CD4-positive, CD25-positive, alpha-beta regulatory T cell (primary cell): ENCODE measurements around the gene VASP. TPM values are rescaled to one million over a fixed set of nuclear protein-coding genes. Genes with fewer than 3 reads are reported as not detected.

Experiments
- ATAC-seq, 2 donors: fragments of 150-1000 bp; cut with Tn5 transposase; one replicate each; pipeline ENCODE4 v1.10.0; 2021; ENCODE audit warnings: low read depth in 2 of 2, moderate number of reproducible peaks in 2 of 2, moderate library complexity in 1 of 2
- DNase-seq, 3 donors: peaks; one replicate each; pipeline versions ENCODE4 v3.0.0 to v3.0.0-alpha.2; 2012 to 2022; ENCODE audit warnings: mixed read lengths in 1 of 3
- H3K27ac ChIP-seq: one replicate; pipeline ENCODE4 v1.7.0; 2013; ENCODE audit warnings: mild to moderate bottlenecking, low read length; ENCODE audit not compliant: insufficient read depth, poor library complexity, severe bottlenecking
- H3K27me3 ChIP-seq: one replicate; pipeline ENCODE4 v1.7.0; 2013; ENCODE audit warnings: low read length; ENCODE audit not compliant: control insufficient read depth, insufficient read depth
- H3K36me3 ChIP-seq: one replicate; pipeline ENCODE4 v1.7.0; 2013; ENCODE audit warnings: mild to moderate bottlenecking, low read length, moderate library complexity; ENCODE audit not compliant: control insufficient read depth, insufficient read depth
- H3K4me1 ChIP-seq: 2 replicates; pipeline ENCODE4 v1.7.0; 2013; ENCODE audit warnings: mild to moderate bottlenecking, low read length; ENCODE audit not compliant: insufficient read depth, control insufficient read depth, poor library complexity, severe bottlenecking
- H3K4me3 ChIP-seq: one replicate; pipeline ENCODE4 v1.7.0; 2013; ENCODE audit warnings: low read depth, mild to moderate bottlenecking, low read length, moderate library complexity
- H3K9me3 ChIP-seq, 2 experiments: 1 replicate in 1 of 2; 2 replicates in 1 of 2; pipeline ENCODE4 v1.7.0; 2013; ENCODE audit warnings: low read length in 2 of 2, mild to moderate bottlenecking in 1 of 2, moderate library complexity in 1 of 2; ENCODE audit not compliant: control insufficient read depth in 2 of 2
- H3K27ac Mint-ChIP-seq, 3 donors: one replicate each; pipeline ENCODE4 v1.8.0; 2020 to 2022; ENCODE audit warnings: mild to moderate bottlenecking in 3 of 3, mixed read lengths in 3 of 3, moderate library complexity in 2 of 3
- H3K27me3 Mint-ChIP-seq: one replicate; pipeline ENCODE4 v1.8.0; 2022; ENCODE audit warnings: mild to moderate bottlenecking, mixed read lengths
- H3K36me3 Mint-ChIP-seq: one replicate; pipeline ENCODE4 v1.8.0; 2020; ENCODE audit warnings: mixed read lengths
- H3K4me1 Mint-ChIP-seq, 4 donors: one replicate each; pipeline ENCODE4 v1.8.0; 2020 to 2022; ENCODE audit warnings: mixed read lengths in 4 of 4, mild to moderate bottlenecking in 1 of 4
- H3K4me3 Mint-ChIP-seq, 4 donors: one replicate each; pipeline ENCODE4 v1.8.0; 2020 to 2022; ENCODE audit warnings: mild to moderate bottlenecking in 4 of 4, mixed read lengths in 4 of 4, moderate library complexity in 3 of 4
- H3K9me3 Mint-ChIP-seq, 7 donors: one replicate each; pipeline ENCODE4 v1.8.0; 2020 to 2022; ENCODE audit warnings: mixed read lengths in 7 of 7, mild to moderate bottlenecking in 3 of 7, moderate library complexity in 2 of 7
- polyA plus RNA-seq, 4 donors: library from polyadenylated mRNA; unstranded; fragments of 300-500 nt; fragmentation: Illumina TruSeq; gene quantifications; one replicate each; pipeline ENCODE4 v1.2.3, GENCODE V29; 2021
- total RNA-seq: library from RNA; stranded (reverse); gene quantifications from one replicate; pipeline ENCODE4 v1.2.3, GENCODE V29; 2022

VASP gene
- total and polyA plus RNA-seq, 5 donors from 2014 or later: 40.3 to 115 (median 50.5) TPM

DNA sequence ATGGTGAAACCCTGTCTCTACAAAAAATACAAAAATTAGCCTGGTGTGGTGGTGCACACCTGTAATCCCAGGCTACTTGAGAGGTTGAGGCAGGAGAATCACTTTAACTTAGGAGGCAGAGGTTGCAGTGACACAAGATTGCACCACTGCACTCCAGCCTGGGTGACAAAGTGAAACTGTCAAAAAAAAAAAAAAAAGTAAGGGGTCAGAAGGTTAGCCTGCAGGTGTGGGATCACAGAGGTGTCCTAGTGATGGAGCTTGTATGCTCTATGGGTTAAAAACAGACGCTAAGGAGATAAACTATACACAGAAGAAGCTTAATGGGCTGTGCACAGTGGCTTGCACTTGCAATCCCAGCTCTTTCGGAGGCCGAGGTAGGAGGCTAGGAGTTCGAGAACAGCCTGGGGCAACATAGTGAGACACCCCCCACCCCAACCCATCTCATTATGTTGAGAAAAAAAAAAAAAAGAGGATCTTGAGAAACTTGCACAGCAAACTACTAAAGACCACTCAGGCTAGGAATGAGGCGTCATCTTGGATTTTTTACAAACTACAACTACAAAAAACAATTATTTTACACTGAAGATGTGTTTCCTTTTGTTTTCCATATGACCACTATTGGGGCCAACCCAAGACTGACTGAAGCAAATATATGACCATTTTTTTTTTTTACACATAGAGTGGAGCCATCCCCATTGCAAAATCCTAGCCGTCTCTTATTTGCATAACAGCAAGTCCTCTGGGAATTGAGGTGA lies 31.6 kb upstream of the VASP start:
- H3K4me1 ChIP-seq: peaks cover 14% of the 10 kb centered on the region
- DNase-seq: peak in 2 of 3 donors; percentile 29 to 47
- H3K27me3 ChIP-seq: no peaks in the 10 kb centered on the region
- H3K4me1 Mint-ChIP-seq: peaks cover 14 to 32% (median 26%) of the 10 kb centered on the region in 4 donors
- H3K9me3 Mint-ChIP-seq: peaks cover 0 to 1% (median 0%) of the 10 kb centered on the region in 7 donors
- peaks cover 15% of the 10 kb centered on the region for H3K36me3 ChIP-seq
- no peak overlapping the region for H3K27ac ChIP-seq
- peak overlapping the region in 2 of 3 donors; percentile 42 to 75 for H3K27ac Mint-ChIP-seq
- H3K36me3 Mint-ChIP-seq: no peaks in the 10 kb centered on the region
- H3K4me3 ChIP-seq: no peak overlapping the region
- ATAC-seq: no peak
- no peaks in the 10 kb centered on the region for H3K9me3 ChIP-seq
- peaks cover 8% of the 10 kb centered on the region for H3K27me3 Mint-ChIP-seq
- peak overlapping the region in 2 of 4 donors; percentile 70 to 83 for H3K4me3 Mint-ChIP-seq

DNA sequence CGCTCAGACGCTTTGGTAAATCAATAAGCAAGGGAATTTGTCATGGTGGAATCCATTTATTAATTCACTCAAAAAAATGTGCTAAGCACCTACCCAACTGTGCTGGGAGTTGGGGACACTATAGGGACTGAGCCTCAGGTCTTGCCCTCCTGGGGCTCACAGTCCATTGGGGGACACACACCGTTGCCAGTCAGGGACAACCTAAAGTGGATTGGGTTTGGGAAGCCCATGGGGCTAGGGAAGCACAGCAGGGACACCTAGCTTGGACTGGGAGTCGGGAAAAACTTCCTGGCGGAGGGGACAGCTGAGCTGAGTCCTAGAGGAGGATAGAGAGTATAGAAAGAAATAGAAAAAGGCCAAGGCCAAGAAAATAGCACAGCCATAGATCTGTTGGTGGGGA lies 31.0 kb upstream of the VASP start:
- Histone ChIP-seq H3K27me3 (no peaks in the 10 kb centered on the region), H3K9me3 (no peaks in the 10 kb centered on the region), H3K4me3 (no peak overlapping the region), H3K36me3 (peaks cover 13% of the 10 kb centered on the region), H3K4me1 (peaks cover 14% of the 10 kb centered on the region), H3K27ac (no peak overlapping the region)
- H3K9me3 Mint-ChIP-seq: peaks cover 0 to 1% (median 0%) of the 10 kb centered on the region in 7 donors
- H3K36me3 Mint-ChIP-seq: no peaks in the 10 kb centered on the region
- H3K27ac Mint-ChIP-seq: no peak overlapping the region
- H3K4me3 Mint-ChIP-seq: peak overlapping the region in 1 of 4 donors; percentile 83
- peaks cover 8% of the 10 kb centered on the region for H3K27me3 Mint-ChIP-seq
- H3K4me1 Mint-ChIP-seq: peaks cover 14 to 32% (median 26%) of the 10 kb centered on the region in 4 donors
- DNase-seq: no peak
- ATAC-seq: no peak

DNA sequence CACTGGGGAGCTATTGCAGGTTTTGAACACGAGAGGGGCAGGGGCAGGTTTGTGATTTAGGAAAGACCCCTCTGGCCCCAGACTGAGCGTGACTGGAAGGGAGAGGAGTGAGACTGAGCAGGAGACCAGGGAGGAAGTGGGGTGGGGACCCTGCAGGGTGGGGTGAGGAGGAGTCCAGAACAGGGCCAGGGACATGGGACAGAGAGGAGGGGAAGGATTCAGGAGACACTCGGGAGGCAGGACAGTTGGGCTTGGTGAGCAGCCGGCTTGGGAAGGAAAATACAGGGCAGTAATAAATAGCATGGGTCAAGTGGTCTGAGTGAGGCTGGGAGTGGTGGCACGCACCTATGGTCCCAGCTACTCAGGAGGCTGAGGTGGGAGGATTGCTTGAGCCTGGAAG lies 30.1 kb upstream of the VASP start:
- H3K27ac ChIP-seq: no peak overlapping the region
- DNase-seq (no peak), ATAC-seq (no peak)
- peak overlapping the region; percentile 57 to 71 (median 68) for H3K4me3 Mint-ChIP-seq
- H3K4me1 Mint-ChIP-seq: peaks cover 14 to 31% (median 24%) of the 10 kb centered on the region in 4 donors
- H3K9me3 ChIP-seq: no peaks in the 10 kb centered on the region
- H3K27me3 ChIP-seq: no peaks in the 10 kb centered on the region
- H3K36me3 Mint-ChIP-seq: no peaks in the 10 kb centered on the region
- no peak overlapping the region for H3K4me3 ChIP-seq
- peaks cover 8% of the 10 kb centered on the region for H3K27me3 Mint-ChIP-seq
- H3K27ac Mint-ChIP-seq: peak overlapping the region in 2 of 3 donors; percentile 36 to 52
- H3K4me1 ChIP-seq: peaks cover 14% of the 10 kb centered on the region
- H3K36me3 ChIP-seq: peaks cover 6% of the 10 kb centered on the region
- H3K9me3 Mint-ChIP-seq: peaks cover 0 to 1% (median 0%) of the 10 kb centered on the region in 7 donors

DNA sequence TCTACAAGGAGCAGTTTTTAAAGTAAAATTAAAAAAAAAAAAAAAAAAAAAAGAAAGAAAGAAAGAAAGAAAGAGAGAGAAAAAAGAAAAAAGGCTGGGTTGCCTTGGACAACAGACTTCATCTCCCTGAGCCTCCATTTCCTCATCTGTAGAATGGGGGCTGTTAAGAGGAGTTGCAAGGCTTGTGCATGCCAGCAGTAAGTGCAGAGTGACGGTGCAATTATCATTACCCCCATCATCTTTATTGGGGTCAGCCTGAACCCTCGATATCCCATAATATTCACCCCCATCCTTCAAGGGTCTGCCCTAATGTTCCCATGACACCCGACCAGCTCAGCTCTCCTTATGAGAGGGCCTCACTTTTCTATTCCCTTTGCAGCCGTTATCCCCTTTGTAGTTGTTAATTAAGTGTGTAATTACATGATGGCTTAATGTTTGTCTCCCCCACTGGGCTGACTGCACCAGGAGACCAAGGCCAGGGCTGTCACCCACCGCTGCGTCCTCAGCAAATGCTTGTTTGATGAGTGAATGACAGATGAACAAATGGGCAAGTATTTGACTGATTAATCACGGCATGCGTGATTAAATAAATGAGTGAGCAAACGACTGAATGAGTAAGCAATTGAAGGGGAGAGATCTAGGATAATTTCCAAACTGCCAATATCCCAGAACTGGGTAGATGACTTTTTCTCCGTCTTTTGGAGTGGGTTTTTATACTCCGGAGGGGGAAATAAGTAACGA lies 29.4 kb upstream of the VASP start:
- DNase-seq: no peak
- peak overlapping the region; percentile 95 for H3K27ac ChIP-seq
- peaks cover 12 to 31% (median 23%) of the 10 kb centered on the region in 4 donors for H3K4me1 Mint-ChIP-seq

DNA sequence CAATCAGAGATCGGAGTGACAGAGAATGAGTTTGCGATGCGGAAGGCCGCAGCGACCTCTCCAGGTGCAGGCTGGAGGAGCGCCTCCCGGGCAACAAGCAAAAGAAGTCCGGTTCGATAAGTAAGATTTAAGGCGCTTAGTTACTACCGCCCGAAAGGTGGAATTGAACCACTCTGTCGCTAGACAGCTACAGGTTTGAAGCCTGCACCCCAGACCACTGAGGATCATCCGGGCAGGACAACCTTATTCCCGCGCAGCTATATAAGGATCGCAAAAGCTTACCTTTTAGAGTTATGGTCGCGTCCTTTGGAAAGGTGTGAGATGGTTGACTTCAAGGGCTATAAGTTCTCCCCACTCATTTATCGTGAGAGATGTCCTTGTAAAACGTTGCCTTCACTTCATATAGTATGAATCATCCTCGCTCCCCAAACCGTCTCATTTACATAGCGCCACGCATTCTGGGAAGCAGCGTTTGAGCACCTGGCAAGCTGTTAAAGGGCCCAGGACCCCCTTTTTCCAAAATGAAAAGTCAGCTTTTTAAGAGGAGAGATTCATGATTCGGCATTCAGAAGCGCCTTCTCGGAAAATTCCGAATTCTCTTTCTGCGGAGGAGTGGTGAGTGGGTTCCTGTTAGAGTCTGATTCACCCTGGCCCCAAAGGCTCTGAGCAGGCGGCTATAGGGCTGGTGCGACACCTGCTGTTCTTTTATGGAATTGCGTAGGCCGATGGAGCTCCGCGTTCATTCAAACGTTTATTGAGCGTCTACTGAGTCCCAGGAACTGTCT lies 28.6 kb upstream of the VASP start:
- Histone ChIP-seq H3K4me1 (peaks cover 14% of the 10 kb centered on the region), H3K4me3 (peak overlapping the region; percentile 87), H3K27me3 (no peaks in the 10 kb centered on the region), H3K36me3 (no peaks in the 10 kb centered on the region), H3K9me3 (no peaks in the 10 kb centered on the region), H3K27ac (peak overlapping the region; percentile 95)
- peaks cover 8% of the 10 kb centered on the region for H3K27me3 Mint-ChIP-seq
- H3K27ac Mint-ChIP-seq: peak overlapping the region; percentile 95 to 99 (median 98)
- peaks cover 12 to 31% (median 23%) of the 10 kb centered on the region in 4 donors for H3K4me1 Mint-ChIP-seq
- ATAC-seq (peak; percentile 85 to 86), DNase-seq (peak; percentile 78 to 93 (median 90))
- H3K36me3 Mint-ChIP-seq: no peaks in the 10 kb centered on the region
- peaks cover 0 to 1% (median 0%) of the 10 kb centered on the region in 7 donors for H3K9me3 Mint-ChIP-seq
- H3K4me3 Mint-ChIP-seq: peak overlapping the region; percentile 90 to 95 (median 91)

More for the DNA sequence above, 29.4 kb upstream of the VASP start:
- H3K4me1 ChIP-seq: peaks cover 14% of the 10 kb centered on the region
- Mint-ChIP-seq H3K9me3 (peaks cover 0 to 1% (median 0%) of the 10 kb centered on the region in 7 donors), H3K4me3 (peak overlapping the region; percentile 90 to 95 (median 91)), H3K27ac (peak overlapping the region; percentile 95 to 99 (median 98)), H3K27me3 (peaks cover 8% of the 10 kb centered on the region), H3K36me3 (no peaks in the 10 kb centered on the region)
- H3K27me3 ChIP-seq: no peaks in the 10 kb centered on the region
- ATAC-seq: no peak
- peaks cover 1% of the 10 kb centered on the region for H3K36me3 ChIP-seq
- no peaks in the 10 kb centered on the region for H3K9me3 ChIP-seq
- H3K4me3 ChIP-seq: peak overlapping the region; percentile 87

DNA sequence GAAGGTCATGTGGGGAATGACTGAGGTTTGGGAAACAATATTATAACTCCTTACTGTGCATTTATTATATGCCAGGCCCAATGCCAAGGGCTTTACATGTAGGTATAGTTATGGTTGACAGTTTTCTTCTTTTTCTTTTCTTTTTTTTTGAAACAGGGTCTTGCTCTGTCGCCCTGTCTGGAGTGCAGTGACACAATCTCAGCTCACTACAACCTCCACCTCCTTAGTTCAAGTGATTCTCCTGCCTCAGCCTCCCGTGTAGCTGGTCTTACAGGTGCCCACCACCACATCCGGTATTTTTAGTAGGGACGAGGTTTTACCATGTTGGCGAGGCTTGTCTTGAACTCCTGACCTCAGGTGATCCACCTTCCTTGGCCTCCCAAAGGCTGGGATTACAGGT lies 24.2 kb upstream of the VASP start:
- Histone ChIP-seq H3K27me3 (no peaks in the 10 kb centered on the region), H3K9me3 (no peaks in the 10 kb centered on the region), H3K27ac (no peak overlapping the region), H3K36me3 (no peaks in the 10 kb centered on the region), H3K4me1 (peaks cover 15% of the 10 kb centered on the region), H3K4me3 (no peak overlapping the region)
- H3K27ac Mint-ChIP-seq: no peak overlapping the region
- H3K36me3 Mint-ChIP-seq: no peaks in the 10 kb centered on the region
- peaks cover 7 to 26% (median 16%) of the 10 kb centered on the region in 4 donors for H3K4me1 Mint-ChIP-seq
- H3K9me3 Mint-ChIP-seq: no peaks in the 10 kb centered on the region
- no peak overlapping the region for H3K4me3 Mint-ChIP-seq
- peaks cover 13% of the 10 kb centered on the region for H3K27me3 Mint-ChIP-seq
- DNase-seq (no peak), ATAC-seq (no peak)

DNA sequence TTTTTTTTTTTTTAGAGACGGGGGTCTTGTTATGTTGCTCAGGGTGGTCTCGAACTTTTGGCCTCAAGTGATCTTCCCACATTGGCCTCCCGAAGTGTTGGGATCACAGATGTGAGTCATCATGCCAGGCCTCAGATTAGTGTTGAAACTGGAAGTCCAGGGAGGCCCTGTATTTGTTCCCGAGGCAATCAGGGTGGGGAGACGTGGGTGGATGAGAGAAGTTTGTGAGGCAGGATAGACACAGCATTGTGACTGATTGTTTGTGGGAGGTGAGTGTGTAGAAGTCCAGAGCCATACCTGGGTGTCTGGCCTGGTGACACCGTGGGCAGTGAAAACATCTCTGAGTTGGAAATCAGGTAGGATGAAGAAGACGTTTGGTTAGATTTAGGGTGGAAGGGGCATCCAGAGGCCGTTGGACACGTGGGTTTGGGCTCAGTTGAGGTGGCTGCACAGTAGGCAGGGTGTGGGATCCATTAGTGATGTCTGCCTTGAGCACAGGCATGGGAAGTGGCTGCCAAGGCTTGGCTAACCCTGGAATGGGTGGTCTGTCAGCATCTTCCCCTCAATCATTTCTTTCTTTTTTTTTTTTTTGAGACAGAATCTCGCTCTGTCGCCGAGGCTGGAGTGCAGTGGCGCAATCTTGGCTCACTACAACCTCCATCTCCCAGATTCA lies 22.9 kb upstream of the VASP start:
- H3K4me1 ChIP-seq: peaks cover 7% of the 10 kb centered on the region
- no peaks in the 10 kb centered on the region for H3K27me3 ChIP-seq
- H3K36me3 Mint-ChIP-seq: no peaks in the 10 kb centered on the region
- H3K36me3 ChIP-seq: no peaks in the 10 kb centered on the region
- H3K27ac Mint-ChIP-seq: no peak overlapping the region
- no peak overlapping the region for H3K4me3 ChIP-seq
- H3K9me3 Mint-ChIP-seq: peaks cover 0 to 2% (median 0%) of the 10 kb centered on the region in 7 donors
- ATAC-seq (no peak), DNase-seq (no peak)
- H3K4me1 Mint-ChIP-seq: peaks cover 0 to 17% (median 7%) of the 10 kb centered on the region in 4 donors
- H3K27ac ChIP-seq: no peak overlapping the region
- H3K9me3 ChIP-seq: no peaks in the 10 kb centered on the region
- peak overlapping the region; percentile 20 to 78 (median 64) for H3K4me3 Mint-ChIP-seq
- H3K27me3 Mint-ChIP-seq: peaks cover 5% of the 10 kb centered on the region
